Transverse colon (tissue), 3 donors: ENCODE results near the gene FAIM2.

ENCODE experiments used
- CTCF ChIP-seq, 5 experiments: fragments of 200-600 bp in 3 of 5; fragments of 450-650 bp in 2 of 5; sonication (generic) in 3 of 5; IDR thresholded peaks; 1 replicate in 2 of 5; 2 replicates in 3 of 5; pipeline ENCODE4 v1.5.1; 2016 to 2017; ENCODE audit warnings: antibody characterized with exemption in 5 of 5, inconsistent platforms in 3 of 5, mild to moderate bottlenecking in 2 of 5, moderate library complexity in 1 of 5
- POLR2A ChIP-seq: fragments of 450-650 bp; IDR thresholded peaks from one replicate; pipeline ENCODE4 v1.6.1; 2016; ENCODE audit warnings: antibody characterized with exemption, mild to moderate bottlenecking, moderate library complexity

DNA sequence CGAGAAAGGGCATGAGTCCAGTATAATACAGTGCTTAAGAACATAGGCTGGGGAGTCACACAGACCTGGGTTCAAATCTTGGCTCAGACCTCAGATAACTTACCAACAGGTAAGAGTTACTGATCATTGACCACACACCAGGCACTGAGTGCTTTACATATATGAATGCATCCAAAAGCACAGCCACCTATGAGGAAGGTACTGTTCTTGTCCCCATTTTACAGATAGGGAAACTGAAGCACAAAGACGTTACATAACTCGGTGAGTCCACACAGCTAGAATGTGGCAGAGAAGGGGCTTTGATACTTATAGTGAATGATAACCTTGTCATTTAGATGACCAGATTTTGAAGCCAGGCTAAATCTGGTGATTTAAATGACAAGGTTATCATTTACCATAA, 27.6 kb downstream of the FAIM2 start:
- TF ChIP-seq CTCF (IDR thresholded peaks at IDR 0.05), result no peak
- TF ChIP-seq POLR2A, result no peak
